Activated CD4-positive, alpha-beta memory T cell treated with anti-CD3 and anti-CD28 coated beads for 36 hours (primary cell): ENCODE results near the gene PIGR. TPM values are rescaled to one million over a fixed set of nuclear protein-coding genes. Genes with fewer than 3 reads are reported as not detected.

Experiments
- CTCF ChIA-PET: fragments of 350-600 bp; sonication (Branson Sonifier 250); formaldehyde crosslinking; loops from one replicate; lab custom pipeline; 2021; ENCODE audit warnings: antibody characterized with exemption, inconsistent platforms; lab: Charles Lee
- POLR2A ChIA-PET: fragments of 350-600 bp; sonication (Branson Sonifier 250); formaldehyde crosslinking; loops from one replicate; lab custom pipeline; 2021; ENCODE audit warnings: antibody characterized with exemption; lab: Charles Lee
- DNase-seq: peaks from one replicate; pipeline ENCODE4 v3.0.0-alpha.2; 2020
- H3K27ac Mint-ChIP-seq: one replicate; pipeline ENCODE4 v1.8.0; 2021; ENCODE audit warnings: mixed read lengths
- H3K27me3 Mint-ChIP-seq: one replicate; pipeline ENCODE4 v1.8.0; 2021; ENCODE audit warnings: mixed read lengths
- H3K36me3 Mint-ChIP-seq: one replicate; pipeline ENCODE4 v1.8.0; 2021; ENCODE audit warnings: mixed read lengths
- H3K4me1 Mint-ChIP-seq: one replicate; pipeline ENCODE4 v1.8.0; 2021; ENCODE audit warnings: low read depth, mixed read lengths
- H3K4me3 Mint-ChIP-seq: one replicate; pipeline ENCODE4 v1.8.0; 2021; ENCODE audit warnings: mild to moderate bottlenecking, mixed read lengths
- H3K9me3 Mint-ChIP-seq: one replicate; pipeline ENCODE4 v1.8.0; 2021; ENCODE audit warnings: mixed read lengths
- intact Hi-C: fragments of 100-400 bp; cut with micrococcal nuclease; formaldehyde crosslinking; loops from one replicate; pipeline ENCODE4 v1.15.1; 2023
- total RNA-seq, 2 experiments: library from RNA; stranded (reverse); gene quantifications; one replicate each; pipeline ENCODE4 v1.2.3, GENCODE V29; 2021

The PIGR gene
- total RNA-seq, 2 experiments from 2014 or later: 0.10 TPM

- H3K4me1 Mint-ChIP-seq: peaks cover 66% of the 10 kb centered on the region
- DNase-seq: no peak
- peak overlapping the region; percentile 74 for H3K4me3 Mint-ChIP-seq
- no peaks in the 10 kb centered on the region for H3K9me3 Mint-ChIP-seq
- H3K27me3 Mint-ChIP-seq: peaks cover 2% of the 10 kb centered on the region
- H3K36me3 Mint-ChIP-seq: peaks cover 16% of the 10 kb centered on the region
- peak overlapping the region; percentile 68 for H3K27ac Mint-ChIP-seq
- ChIA-PET POLR2A (interaction anchor here (0.8 to 2.1 kb wide), 6 partner anchors 7 to 142 kb away, joined by 3 to 15 read pairs (median 4); no protein-coding TSS in a partner anchor), CTCF (interaction anchor here (0.7 to 7.5 kb wide), 7 partner anchors 8 to 263 kb away, joined by 3 to 46 read pairs (median 5); no protein-coding TSS in a partner anchor)
- intact Hi-C loops: loop anchor here (10.0 kb wide), 1 partner anchor 394 kb away; the partner anchor contains the start of gene RASSF5
Observed at GRCh38 chr1:206898089-206898914, 48.0 kb downstream of the PIGR start.

GRCh38 chr1:206897175-206897574 is 49.1 kb downstream of the PIGR start, which contains the start of gene IL24:
TSS of gene IL24 (plus strand) at chr1:206897443. CDS start at chr1:206897833, 390 bp downstream.
- intact Hi-C loops: loop anchor here (1.0 to 10.0 kb wide), 4 partner anchors 8 to 392 kb away; partner anchors contain the start of gene RASSF5
- DNase-seq: peak; percentile 87
- no peaks in the 10 kb centered on the region for H3K9me3 Mint-ChIP-seq
- peaks cover 72% of the 10 kb centered on the region for H3K4me1 Mint-ChIP-seq
- CTCF ChIA-PET: interaction anchor here (0.7 to 7.5 kb wide), 11 partner anchors 8 to 170 kb away, joined by 3 to 46 read pairs (median 6); no protein-coding TSS in a partner anchor
- H3K27me3 Mint-ChIP-seq: peaks cover 2% of the 10 kb centered on the region
- H3K4me3 Mint-ChIP-seq: peak within 1 kb of the TSS; percentile 74
- peaks cover 9% of the 10 kb centered on the region for H3K36me3 Mint-ChIP-seq
- POLR2A ChIA-PET: interaction anchor here (0.7 to 2.1 kb wide), 6 partner anchors 8 to 21 kb away, joined by 3 to 15 read pairs (median 3); no protein-coding TSS in a partner anchor
- peak within 1 kb of the TSS; percentile 88 for H3K27ac Mint-ChIP-seq

DNA sequence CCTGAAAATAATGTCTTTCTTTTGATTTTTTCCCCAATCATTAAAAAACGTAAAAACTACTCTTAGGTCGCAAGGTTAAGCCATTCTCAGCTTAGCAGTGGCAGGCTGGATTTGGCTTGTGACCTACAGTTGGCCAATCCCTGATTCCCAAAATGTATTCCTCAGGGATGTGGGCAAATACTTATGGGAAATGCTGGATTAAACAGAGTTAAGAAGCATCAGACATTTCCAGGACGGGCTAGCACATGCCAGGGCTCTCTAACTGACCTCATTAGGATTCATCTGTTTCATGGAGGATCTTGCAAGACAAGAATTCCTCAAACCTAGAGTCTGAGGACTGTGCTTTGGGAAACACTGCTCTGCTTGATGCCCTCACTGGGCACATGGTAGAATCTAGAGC is 50.0 kb downstream of the PIGR start:
- Mint-ChIP-seq H3K4me3 (no peak overlapping the region), H3K4me1 (peaks cover 73% of the 10 kb centered on the region), H3K9me3 (no peaks in the 10 kb centered on the region), H3K27ac (no peak overlapping the region), H3K36me3 (peaks cover 3% of the 10 kb centered on the region), H3K27me3 (peaks cover 4% of the 10 kb centered on the region)
- intact Hi-C loops: loop anchor here (10.0 kb wide), 1 partner anchor 391 kb away; the partner anchor contains the start of gene RASSF5
- no peak for DNase-seq
- ChIA-PET POLR2A (interaction anchor here (0.7 to 2.1 kb wide), 3 partner anchors 9 to 404 kb away, joined by 3 to 15 read pairs (median 3); no protein-coding TSS in a partner anchor), CTCF (interaction anchor here (0.7 to 7.5 kb wide), 5 partner anchors 8 to 32 kb away, joined by 3 to 46 read pairs (median 3); no protein-coding TSS in a partner anchor)

- H3K9me3 Mint-ChIP-seq: no peaks in the 10 kb centered on the region
- ChIA-PET CTCF (interaction anchor here (0.7 to 7.5 kb wide), 5 partner anchors 8 to 38 kb away, joined by 3 to 46 read pairs (median 3); no protein-coding TSS in a partner anchor), POLR2A (interaction anchor here (0.7 to 2.1 kb wide), 4 partner anchors 10 to 403 kb away, joined by 3 to 15 read pairs (median 3); no protein-coding TSS in a partner anchor)
- H3K36me3 Mint-ChIP-seq: peaks cover 3% of the 10 kb centered on the region
- peaks cover 75% of the 10 kb centered on the region for H3K4me1 Mint-ChIP-seq
- DNase-seq: no peak
- no peak overlapping the region for H3K4me3 Mint-ChIP-seq
- no peak overlapping the region for H3K27ac Mint-ChIP-seq
- intact Hi-C loops: loop anchor here (10.0 kb wide), 1 partner anchor 391 kb away; the partner anchor contains the start of gene RASSF5
- peaks cover 4% of the 10 kb centered on the region for H3K27me3 Mint-ChIP-seq
Observed at GRCh38 chr1:206895837-206896242, 50.4 kb downstream of the PIGR start.

- POLR2A ChIA-PET: interaction anchor here (0.5 to 1.1 kb wide), 2 partner anchors 25 to 366 kb away, joined by 3 read pairs; no protein-coding TSS in a partner anchor
- CTCF ChIA-PET: interaction anchor here (0.9 to 7.5 kb wide), 5 partner anchors 11 to 38 kb away, joined by 3 to 46 read pairs (median 3); no protein-coding TSS in a partner anchor
Observed at GRCh38 chr1:206895325-206895724, 50.9 kb downstream of the PIGR start.

DNA sequence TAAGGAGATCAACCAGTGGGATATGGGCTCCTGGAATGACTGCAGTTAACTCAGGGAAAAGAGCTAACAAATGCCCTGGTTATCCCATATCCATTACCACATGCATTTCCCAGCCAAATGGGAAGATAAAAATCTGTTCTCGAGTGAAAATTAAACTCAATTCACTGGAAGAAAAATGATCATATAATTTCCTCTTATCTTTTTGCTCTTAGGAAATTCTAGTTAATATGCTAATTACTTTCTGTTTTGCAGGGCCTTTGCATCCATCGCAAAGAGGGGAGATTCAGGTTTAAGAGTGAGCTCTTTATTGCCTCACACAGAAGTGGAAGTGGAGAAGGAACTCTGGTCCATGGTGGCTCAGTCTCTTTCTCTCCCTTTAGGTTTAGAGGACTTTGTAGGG is 52.9 kb downstream of the PIGR start:
- Mint-ChIP-seq H3K4me1 (peaks cover 75% of the 10 kb centered on the region), H3K4me3 (no peak overlapping the region), H3K9me3 (no peaks in the 10 kb centered on the region), H3K27me3 (peaks cover 2% of the 10 kb centered on the region), H3K36me3 (no peaks in the 10 kb centered on the region), H3K27ac (no peak overlapping the region)
- ChIA-PET POLR2A (no interaction called here), CTCF (interaction anchor here (0.7 to 1.4 kb wide), 5 partner anchors 13 to 89 kb away, joined by 3 to 5 read pairs (median 3); partner anchors contain the start of gene IL20)
- no peak for DNase-seq
- intact Hi-C loops: loop anchor here (10.0 kb wide), 1 partner anchor 389 kb away; the partner anchor contains the start of gene RASSF5

More at GRCh38 chr1:206895325-206895724, 50.9 kb downstream of the PIGR start:
- Mint-ChIP-seq H3K9me3 (no peaks in the 10 kb centered on the region), H3K4me1 (peaks cover 76% of the 10 kb centered on the region), H3K27ac (no peak overlapping the region), H3K27me3 (peaks cover 4% of the 10 kb centered on the region), H3K36me3 (peaks cover 3% of the 10 kb centered on the region), H3K4me3 (no peak overlapping the region)
- intact Hi-C loops: loop anchor here (10.0 kb wide), 1 partner anchor 391 kb away; the partner anchor contains the start of gene RASSF5
- no peak for DNase-seq

- no peak overlapping the region for H3K4me3 Mint-ChIP-seq
Observed at GRCh38 chr1:206892351-206892984, 53.8 kb downstream of the PIGR start.

DNA sequence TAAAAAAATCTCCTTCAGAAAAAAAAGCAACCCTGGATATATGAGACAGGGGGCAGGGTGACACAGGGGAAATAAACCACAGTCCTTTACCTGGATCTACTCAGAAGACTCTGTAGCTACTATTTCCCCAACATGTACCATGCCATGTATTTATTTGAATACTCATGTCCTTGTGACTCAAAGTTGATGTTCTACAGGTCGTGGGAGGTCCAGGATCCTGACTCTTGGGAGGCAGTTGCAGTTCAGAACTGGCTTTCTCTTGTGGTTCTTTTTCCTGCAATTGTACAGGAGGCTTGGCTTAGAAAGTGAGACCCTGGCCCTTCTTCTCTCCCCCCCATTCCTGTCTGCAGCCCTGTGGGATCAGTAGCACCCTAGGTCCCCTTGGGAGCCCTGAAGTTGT is 54.9 kb downstream of the PIGR start:
- Mint-ChIP-seq H3K27me3 (peaks cover 2% of the 10 kb centered on the region), H3K9me3 (no peaks in the 10 kb centered on the region), H3K36me3 (no peaks in the 10 kb centered on the region), H3K4me3 (no peak overlapping the region), H3K4me1 (peaks cover 58% of the 10 kb centered on the region), H3K27ac (no peak overlapping the region)
- no peak for DNase-seq
- ChIA-PET CTCF (no interaction called here), POLR2A (no interaction called here)
- intact Hi-C loops: loop anchor here (10.0 kb wide), 1 partner anchor 387 kb away; the partner anchor contains the start of gene RASSF5

More at GRCh38 chr1:206892351-206892984, 53.8 kb downstream of the PIGR start:
- intact Hi-C loops: loop anchor here (1.0 to 10.0 kb wide), 2 partner anchors 13 to 388 kb away; partner anchors contain the start of gene RASSF5
- Mint-ChIP-seq H3K27ac (no peak overlapping the region), H3K9me3 (no peaks in the 10 kb centered on the region), H3K36me3 (no peaks in the 10 kb centered on the region), H3K27me3 (peaks cover 2% of the 10 kb centered on the region), H3K4me1 (peaks cover 68% of the 10 kb centered on the region)
- no peak for DNase-seq
- POLR2A ChIA-PET: no interaction called here
- CTCF ChIA-PET: interaction anchor here (0.6 to 1.4 kb wide), 3 partner anchors 20 to 44 kb away, joined by 3 to 5 read pairs (median 4); partner anchors contain the start of gene IL20

- ChIA-PET POLR2A (interaction anchor here (1.2 kb wide), 1 partner anchor 14 kb away, joined by 3 read pairs; no protein-coding TSS in a partner anchor), CTCF (interaction anchor here (0.6 to 1.1 kb wide), 4 partner anchors 19 to 283 kb away, joined by 3 to 6 read pairs (median 4); partner anchors contain the start of gene IL20)
- peak; percentile 47 for DNase-seq
- peak overlapping the region; percentile 69 for H3K27ac Mint-ChIP-seq
- H3K4me3 Mint-ChIP-seq: no peak overlapping the region
- H3K36me3 Mint-ChIP-seq: no peaks in the 10 kb centered on the region
- H3K4me1 Mint-ChIP-seq: peaks cover 50% of the 10 kb centered on the region
- peaks cover 6% of the 10 kb centered on the region for H3K27me3 Mint-ChIP-seq
- intact Hi-C loops: loop anchor here (10.0 kb wide), 1 partner anchor 386 kb away; the partner anchor contains the start of gene RASSF5
- H3K9me3 Mint-ChIP-seq: no peaks in the 10 kb centered on the region
Observed at GRCh38 chr1:206890125-206891060, 55.9 kb downstream of the PIGR start.

DNA sequence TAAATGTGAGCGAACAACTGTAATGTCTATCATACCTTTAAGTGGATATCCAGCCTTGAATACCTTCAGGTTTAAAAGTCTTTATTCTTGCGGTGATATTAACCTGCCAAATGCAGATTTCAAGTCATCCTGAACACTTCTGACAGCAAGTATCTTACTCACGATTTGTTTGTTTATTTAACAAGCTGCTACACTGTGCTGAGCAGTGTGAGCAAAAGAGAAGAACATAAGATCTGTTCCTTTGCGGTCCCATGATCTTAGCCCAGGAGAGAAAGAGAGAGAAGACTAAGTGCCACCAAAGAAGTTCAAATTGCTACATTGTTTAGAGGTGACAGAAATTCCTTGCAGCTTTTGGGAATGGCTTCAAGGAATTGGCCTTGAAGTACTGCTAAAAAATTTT is 58.6 kb downstream of the PIGR start:
- intact Hi-C loops: no loop called here
- no peak overlapping the region for H3K27ac Mint-ChIP-seq
- H3K4me3 Mint-ChIP-seq: no peak overlapping the region
- H3K36me3 Mint-ChIP-seq: no peaks in the 10 kb centered on the region
- CTCF ChIA-PET: interaction anchor here (0.9 to 1.7 kb wide), 5 partner anchors 9 to 408 kb away, joined by 3 to 8 read pairs (median 3); no protein-coding TSS in a partner anchor
- no peak for DNase-seq
- peaks cover 34% of the 10 kb centered on the region for H3K4me1 Mint-ChIP-seq
- no peaks in the 10 kb centered on the region for H3K9me3 Mint-ChIP-seq
- POLR2A ChIA-PET: no interaction called here
- peaks cover 6% of the 10 kb centered on the region for H3K27me3 Mint-ChIP-seq
